ENCODE results near the gene EPHA1.
A peak's percentile ranks its signal among the peaks of the same experiment; 100 is the strongest.
"Not testable (repeated sequence)": the region's sequence is repeated elsewhere in the genome, so short reads cannot be mapped to it uniquely, and the experiment has no call there.

EPHA1 gene

GRCh38 chr7:143399151-143399550, 9.5 kb downstream of the EPHA1 start:
- ATAC-seq, result no peak
- peaks cover 6% of the 10 kb centered on the region for H3K36me3 Mint-ChIP-seq

GRCh38 chr7:143398616-143399015, 10.0 kb downstream of the EPHA1 start:
- Mint-ChIP-seq H3K27ac (peak overlapping the region; percentile 20), H3K36me3 (peaks cover 11% of the 10 kb centered on the region), H3K9me3 (no peaks in the 10 kb centered on the region), H3K4me1 (peaks cover 12% of the 10 kb centered on the region), H3K4me3 (no peak overlapping the region)
- ATAC-seq, result no peak
- no peak for DNase-seq (ENCODE audit: low spot score in 2 of 2)

More at GRCh38 chr7:143399151-143399550, 9.5 kb downstream of the EPHA1 start:
- Mint-ChIP-seq H3K9me3 (no peaks in the 10 kb centered on the region), H3K27ac (peak overlapping the region; percentile 20), H3K4me1 (peaks cover 9% of the 10 kb centered on the region), H3K4me3 (no peak overlapping the region)
- DNase-seq (ENCODE audit: low spot score in 2 of 2), result no peak

- no peak overlapping the region for H3K4me3 Mint-ChIP-seq
- ATAC-seq, result no peak
Measured at GRCh38 chr7:143397710-143398530, 10.7 kb downstream of the EPHA1 start.

GRCh38 chr7:143396625-143397556, 11.8 kb downstream of the EPHA1 start:
- Mint-ChIP-seq H3K36me3 (peaks cover 12% of the 10 kb centered on the region), H3K9me3 (no peaks in the 10 kb centered on the region), H3K27ac (peak overlapping the region; percentile 63), H3K4me3 (no peak overlapping the region), H3K4me1 (peaks cover 21% of the 10 kb centered on the region)
- no peak for ATAC-seq
- peak in 1 of 2 donors; percentile 47 for DNase-seq (ENCODE audit: low spot score in 2 of 2)

More at GRCh38 chr7:143397710-143398530, 10.7 kb downstream of the EPHA1 start:
- Mint-ChIP-seq H3K4me1 (peaks cover 17% of the 10 kb centered on the region), H3K9me3 (no peaks in the 10 kb centered on the region), H3K36me3 (peaks cover 12% of the 10 kb centered on the region), H3K27ac (peak overlapping the region; percentile 63)
- no peak for DNase-seq (ENCODE audit: low spot score in 2 of 2)

- H3K9me3 Mint-ChIP-seq, result no peaks in the 10 kb centered on the region
- DNase-seq (ENCODE audit: low spot score in 2 of 2) (no peak), ATAC-seq (no peak)
- no peak overlapping the region for H3K27ac Mint-ChIP-seq
- H3K4me3 Mint-ChIP-seq, result no peak overlapping the region
- peaks cover 21% of the 10 kb centered on the region for H3K4me1 Mint-ChIP-seq
- peaks cover 16% of the 10 kb centered on the region for H3K36me3 Mint-ChIP-seq
Measured at GRCh38 chr7:143396182-143396581, 12.5 kb downstream of the EPHA1 start.

GRCh38 chr7:143395187-143396149, 13.2 kb downstream of the EPHA1 start:
- peak overlapping the region; percentile 18 for H3K27ac Mint-ChIP-seq
- ATAC-seq (no peak), DNase-seq (ENCODE audit: low spot score in 2 of 2) (no peak)
- H3K4me3 Mint-ChIP-seq, result no peak overlapping the region
- H3K36me3 Mint-ChIP-seq, result peaks cover 23% of the 10 kb centered on the region
- H3K9me3 Mint-ChIP-seq, result no peaks in the 10 kb centered on the region
- peaks cover 21% of the 10 kb centered on the region for H3K4me1 Mint-ChIP-seq

- DNase-seq (ENCODE audit: low spot score in 2 of 2) (no peak), ATAC-seq (no peak)
- peak overlapping the region; percentile 18 for H3K27ac Mint-ChIP-seq
- H3K36me3 Mint-ChIP-seq, result peaks cover 30% of the 10 kb centered on the region
- H3K4me3 Mint-ChIP-seq, result no peak overlapping the region
- no peaks in the 10 kb centered on the region for H3K9me3 Mint-ChIP-seq
- peaks cover 26% of the 10 kb centered on the region for H3K4me1 Mint-ChIP-seq
Measured at GRCh38 chr7:143394777-143395176, 13.9 kb downstream of the EPHA1 start.

GRCh38 chr7:143394068-143394467, 14.6 kb downstream of the EPHA1 start:
- Mint-ChIP-seq H3K4me1 (peaks cover 32% of the 10 kb centered on the region), H3K36me3 (peaks cover 32% of the 10 kb centered on the region), H3K9me3 (no peaks in the 10 kb centered on the region), H3K4me3 (no peak overlapping the region), H3K27ac (peak overlapping the region; percentile 66)
- ATAC-seq (no peak), DNase-seq (ENCODE audit: low spot score in 2 of 2) (no peak)

- Mint-ChIP-seq H3K4me3 (no peak overlapping the region), H3K36me3 (peaks cover 38% of the 10 kb centered on the region), H3K4me1 (peaks cover 34% of the 10 kb centered on the region), H3K27ac (peak overlapping the region; percentile 66), H3K9me3 (no peaks in the 10 kb centered on the region)
- no peak for ATAC-seq
- no peak for DNase-seq (ENCODE audit: low spot score in 2 of 2)
Measured at GRCh38 chr7:143393267-143394041, 15.2 kb downstream of the EPHA1 start.

- Mint-ChIP-seq H3K9me3 (no peaks in the 10 kb centered on the region), H3K36me3 (peaks cover 39% of the 10 kb centered on the region), H3K27ac (peak overlapping the region; percentile 66), H3K4me3 (no peak overlapping the region), H3K4me1 (peaks cover 34% of the 10 kb centered on the region)
- ATAC-seq (no peak), DNase-seq (ENCODE audit: low spot score in 2 of 2) (no peak)
Measured at GRCh38 chr7:143392875-143393266, 15.8 kb downstream of the EPHA1 start.

GRCh38 chr7:143392427-143392826, 16.2 kb downstream of the EPHA1 start:
- peaks cover 34% of the 10 kb centered on the region for H3K4me1 Mint-ChIP-seq
- H3K27ac Mint-ChIP-seq; H3K4me3 Mint-ChIP-seq; H3K9me3 Mint-ChIP-seq; DNase-seq (ENCODE audit: low spot score in 2 of 2); ATAC-seq: not testable (repeated sequence)
- peaks cover 39% of the 10 kb centered on the region for H3K36me3 Mint-ChIP-seq

GRCh38 chr7:143391462-143392404, 16.9 kb downstream of the EPHA1 start:
- H3K4me1 Mint-ChIP-seq, result peaks cover 34% of the 10 kb centered on the region
- H3K4me3 Mint-ChIP-seq, result no peak overlapping the region
- DNase-seq (ENCODE audit: low spot score in 2 of 2) (no peak), ATAC-seq (no peak)
- peak overlapping the region; percentile 12 for H3K27ac Mint-ChIP-seq
- peaks cover 39% of the 10 kb centered on the region for H3K36me3 Mint-ChIP-seq
- no peaks in the 10 kb centered on the region for H3K9me3 Mint-ChIP-seq

GRCh38 chr7:143390773-143391317, 17.8 kb downstream of the EPHA1 start:
- DNase-seq (ENCODE audit: low spot score in 2 of 2) (no peak), ATAC-seq (no peak)
- Mint-ChIP-seq H3K4me3 (no peak overlapping the region), H3K9me3 (no peaks in the 10 kb centered on the region), H3K27ac (no peak overlapping the region), H3K4me1 (peaks cover 34% of the 10 kb centered on the region), H3K36me3 (peaks cover 39% of the 10 kb centered on the region)

Measured in stimulated activated effector memory CD8-positive, alpha-beta T cell treated with anti-CD3 and anti-CD28 coated beads, Interleukin-12 subunit alpha, Interleukin-12 subunit beta, amount 100 ng/mL, for 72 hours (primary cell).